Loucy (cell line): Measurements from ENCODE around the gene UMODL1.

Experiments
- EZH2phosphoT487 ChIP-seq: fragments of 200-600 bp; IDR thresholded peaks from 2 replicates; pipeline ENCODE4 v1.6.1; 2018; ENCODE audit warnings: antibody characterized with exemption, mild to moderate bottlenecking, moderate library complexity, borderline replicate concordance
- TF ChIP-seq, protein P1 (sequence below): fragments of 200-600 bp; sonication (generic); conservative IDR thresholded peaks from 2 replicates; pipeline ENCODE4 v1.5.1; 2014; ENCODE audit warnings: mild to moderate bottlenecking, antibody characterized with exemption, low read length

GRCh38 chr21:42026082-42026435, 45.1 kb upstream of the UMODL1 start:
- TF ChIP-seq, protein P1, sequence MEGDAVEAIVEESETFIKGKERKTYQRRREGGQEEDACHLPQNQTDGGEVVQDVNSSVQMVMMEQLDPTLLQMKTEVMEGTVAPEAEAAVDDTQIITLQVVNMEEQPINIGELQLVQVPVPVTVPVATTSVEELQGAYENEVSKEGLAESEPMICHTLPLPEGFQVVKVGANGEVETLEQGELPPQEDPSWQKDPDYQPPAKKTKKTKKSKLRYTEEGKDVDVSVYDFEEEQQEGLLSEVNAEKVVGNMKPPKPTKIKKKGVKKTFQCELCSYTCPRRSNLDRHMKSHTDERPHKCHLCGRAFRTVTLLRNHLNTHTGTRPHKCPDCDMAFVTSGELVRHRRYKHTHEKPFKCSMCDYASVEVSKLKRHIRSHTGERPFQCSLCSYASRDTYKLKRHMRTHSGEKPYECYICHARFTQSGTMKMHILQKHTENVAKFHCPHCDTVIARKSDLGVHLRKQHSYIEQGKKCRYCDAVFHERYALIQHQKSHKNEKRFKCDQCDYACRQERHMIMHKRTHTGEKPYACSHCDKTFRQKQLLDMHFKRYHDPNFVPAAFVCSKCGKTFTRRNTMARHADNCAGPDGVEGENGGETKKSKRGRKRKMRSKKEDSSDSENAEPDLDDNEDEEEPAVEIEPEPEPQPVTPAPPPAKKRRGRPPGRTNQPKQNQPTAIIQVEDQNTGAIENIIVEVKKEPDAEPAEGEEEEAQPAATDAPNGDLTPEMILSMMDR, result no peak
- no peak for TF ChIP-seq EZH2phosphoT487
